HEK293T (cell line): ENCODE measurements around the gene STARD9.
"Not testable (repeated sequence)": the region's sequence is repeated elsewhere in the genome, so short reads cannot be mapped to it uniquely, and the experiment has no call there.

Source experiments
- CTCF ChIA-PET: fragments of 350-600 bp; formaldehyde crosslinking; extraction: SDS; loops from one replicate; lab custom pipeline; 2021; ENCODE audit warnings: antibody characterized with exemption, inconsistent platforms; lab: Yijun Ruan, JAX
- POLR2A ChIA-PET: fragments of 350-600 bp; formaldehyde crosslinking; extraction: SDS; loops from one replicate; lab custom pipeline; 2020; ENCODE audit warnings: antibody characterized with exemption, inconsistent platforms; lab: Yijun Ruan, JAX
- DNase-seq: peaks from one replicate; pipeline ENCODE4 v3.0.0; 2012; ENCODE audit warnings: mixed read lengths; ENCODE audit errors: extremely low spot score
- ARNT ChIP-seq: fragments of 450-650 bp; IDR thresholded peaks from 2 replicates; pipeline ENCODE4 v1.6.1; 2017; ENCODE audit warnings: mild to moderate bottlenecking
- BHLHE40 ChIP-seq: fragments of 450-650 bp; IDR thresholded peaks from 2 replicates; pipeline ENCODE4 v1.6.1; 2016; ENCODE audit warnings: mild to moderate bottlenecking, moderate library complexity, borderline replicate concordance
- CTBP1 ChIP-seq: fragments of 450-650 bp; IDR thresholded peaks from 2 replicates; pipeline ENCODE4 v1.6.1; 2016; ENCODE audit warnings: borderline replicate concordance
- ELF4 ChIP-seq: fragments of 450-650 bp; IDR thresholded peaks from 2 replicates; pipeline ENCODE4 v1.6.1; 2017; ENCODE audit warnings: antibody characterized with exemption
- FOXA1 ChIP-seq: fragments of 450-650 bp; IDR thresholded peaks from 2 replicates; pipeline ENCODE4 v1.6.1; 2016; ENCODE audit warnings: mild to moderate bottlenecking
- FOXK2 ChIP-seq: fragments of 450-650 bp; IDR thresholded peaks from 2 replicates; pipeline ENCODE4 v1.6.1; 2016; ENCODE audit warnings: mild to moderate bottlenecking
- FOXM1 ChIP-seq: fragments of 450-650 bp; IDR thresholded peaks from 2 replicates; pipeline ENCODE4 v1.6.1; 2017; ENCODE audit warnings: mild to moderate bottlenecking, borderline replicate concordance
- HDGF ChIP-seq: fragments of 450-650 bp; IDR thresholded peaks from 2 replicates; pipeline ENCODE4 v1.6.1; 2017; ENCODE audit warnings: antibody characterized with exemption, borderline replicate concordance
- L3MBTL2 ChIP-seq: fragments of 450-650 bp; conservative IDR thresholded peaks from 2 replicates; pipeline ENCODE4 v1.6.1; 2016; ENCODE audit warnings: mild to moderate bottlenecking
- LEF1 ChIP-seq: fragments of 450-650 bp; IDR thresholded peaks from 2 replicates; pipeline ENCODE4 v1.6.1; 2017; ENCODE audit warnings: mild to moderate bottlenecking, borderline replicate concordance
- NFRKB ChIP-seq: fragments of 450-650 bp; IDR thresholded peaks from 2 replicates; pipeline ENCODE4 v1.6.1; 2016; ENCODE audit warnings: mild to moderate bottlenecking, moderate library complexity
- PKNOX1 ChIP-seq: fragments of 450-650 bp; IDR thresholded peaks from 2 replicates; pipeline ENCODE4 v1.6.1; 2016
- SP1 ChIP-seq: fragments of 450-650 bp; IDR thresholded peaks from 2 replicates; pipeline ENCODE4 v1.6.1; 2017
- SUZ12 ChIP-seq: fragments of 450-650 bp; IDR thresholded peaks from 2 replicates; pipeline ENCODE4 v1.6.1; 2016; ENCODE audit warnings: mild to moderate bottlenecking
- TARDBP ChIP-seq: fragments of 450-650 bp; IDR thresholded peaks from 2 replicates; pipeline ENCODE4 v1.6.1; 2016
- ZNF384 ChIP-seq: fragments of 450-650 bp; IDR thresholded peaks from 2 replicates; pipeline ENCODE4 v1.6.1; 2016

The STARD9 gene

GRCh38 chr15:42749266-42749665 lies 173.9 kb downstream of the STARD9 start:
- ChIA-PET CTCF (no interaction called here), POLR2A (no interaction called here)
- DNase-seq = no peak
- TF ChIP-seq L3MBTL2 = no peak
- no peak for TF ChIP-seq SP1
- no peak for TF ChIP-seq BHLHE40
- TF ChIP-seq PKNOX1 = no peak
- TF ChIP-seq FOXM1 = no peak
- no peak for TF ChIP-seq ZNF384
- no peak for TF ChIP-seq SUZ12
- TF ChIP-seq ARNT = no peak
- TF ChIP-seq CTBP1 = no peak
- no peak for TF ChIP-seq FOXA1
- TF ChIP-seq NFRKB = no peak
- no peak for TF ChIP-seq HDGF
- no peak for TF ChIP-seq FOXK2
- TF ChIP-seq TARDBP = no peak
- no peak for TF ChIP-seq LEF1

GRCh38 chr15:42750306-42750705 lies 174.9 kb downstream of the STARD9 start:
- no peak for TF ChIP-seq FOXM1
- CTCF ChIA-PET = no interaction called here
- no peak for DNase-seq
- POLR2A ChIA-PET = no interaction called here

- CTCF ChIA-PET = no interaction called here
- POLR2A ChIA-PET = no interaction called here
- TF ChIP-seq FOXM1 = no peak
- TF ChIP-seq ELF4 = no peak
- TF ChIP-seq ZNF384 = no peak
- DNase-seq = no peak
Observed at GRCh38 chr15:42759093-42759492, 183.7 kb downstream of the STARD9 start.

- no peak for DNase-seq
- no peak for TF ChIP-seq SP1
- TF ChIP-seq FOXK2 = no peak
- no peak for TF ChIP-seq ELF4
- TF ChIP-seq FOXA1 = no peak
- TF ChIP-seq CTBP1 = no peak
- no peak for TF ChIP-seq HDGF
- POLR2A ChIA-PET = no interaction called here
- CTCF ChIA-PET = no interaction called here
Observed at GRCh38 chr15:42760759-42761158, 185.4 kb downstream of the STARD9 start.

- DNase-seq, POLR2A ChIA-PET, CTCF ChIA-PET: not testable (repeated sequence)
Observed at GRCh38 chr15:42761813-42762212, 186.4 kb downstream of the STARD9 start.

- DNase-seq, CTCF ChIA-PET, POLR2A ChIA-PET: not testable (repeated sequence)
Observed at GRCh38 chr15:42764154-42764731, 188.8 kb downstream of the STARD9 start.

- DNase-seq, POLR2A ChIA-PET, CTCF ChIA-PET: not testable (repeated sequence)
Observed at GRCh38 chr15:42766109-42766508, 190.7 kb downstream of the STARD9 start.
